Aorta (tissue), 5 donors: ENCODE measurements around the gene KIR3DL3. TPM values are rescaled to one million over a fixed set of nuclear protein-coding genes. Genes with fewer than 3 reads are reported as not detected.
"Not testable (repeated sequence)": the region's sequence is repeated elsewhere in the genome, so short reads cannot be mapped to it uniquely, and the experiment has no call there.

Experiments used
- ATAC-seq: fragments of 200-7000 bp; cut with Tn5 transposase; one replicate; pipeline ENCODE4 v1.9.1; 2022; ENCODE audit warnings: moderate library complexity; ENCODE audit not compliant: low FRiP score
- DNase-seq, 2 donors: peaks; one replicate each; pipeline ENCODE4 v3.0.0-alpha.2; 2020
- H3K27ac ChIP-seq, 2 donors: one replicate each; pipeline ENCODE4 v1.5.1; 2013; ENCODE audit warnings: low read length in 2 of 2, mild to moderate bottlenecking in 2 of 2, moderate library complexity in 2 of 2, control low read depth in 1 of 2, inconsistent platforms in 1 of 2, low read depth in 1 of 2
- H3K27me3 ChIP-seq, 2 donors: one replicate each; pipeline ENCODE4 v1.6.1; 2013; ENCODE audit warnings: control low read depth in 1 of 2, low read length in 1 of 2, mild to moderate bottlenecking in 1 of 2, moderate library complexity in 1 of 2; ENCODE audit not compliant: insufficient read depth in 2 of 2, control insufficient read depth in 1 of 2
- H3K36me3 ChIP-seq, 2 donors: one replicate each; pipeline ENCODE4 v1.6.1; 2013; ENCODE audit warnings: control low read depth in 1 of 2, low read length in 1 of 2, mild to moderate bottlenecking in 1 of 2; ENCODE audit not compliant: insufficient read depth in 2 of 2, control insufficient read depth in 1 of 2
- H3K4me1 ChIP-seq, 2 donors: one replicate each; pipeline ENCODE4 v1.6.1; 2013; ENCODE audit warnings: low read length in 2 of 2, control low read depth in 1 of 2, mild to moderate bottlenecking in 1 of 2, moderate library complexity in 1 of 2; ENCODE audit not compliant: insufficient read depth in 2 of 2, control insufficient read depth in 1 of 2
- H3K4me3 ChIP-seq, 2 donors: one replicate each; pipeline ENCODE4 v1.5.1; 2013; ENCODE audit warnings: low read length in 2 of 2, control low read depth in 1 of 2, mild to moderate bottlenecking in 1 of 2
- H3K9me3 ChIP-seq: one replicate; pipeline ENCODE4 v1.6.1; 2013; ENCODE audit warnings: mild to moderate bottlenecking, low read length; ENCODE audit not compliant: control insufficient read depth
- WGBS, 2 donors: extraction: QIAGEN DNeasy Blood & Tissue Kit; methylation state at CpG; one replicate each; pipeline ENCODE4 v1.1.7; 2013; 5-methylcytosine and 5-hydroxymethylcytosine counted together
- intact Hi-C, 2 donors: fragments of 100-400 bp; cut with DNase I; formaldehyde crosslinking; loops; one replicate each; pipeline versions ENCODE4 v1.14.2 to v1.15.0; 2022
- long read RNA-seq, 2 donors: library from polyadenylated mRNA; unstranded; transcript quantifications; one replicate each; pipeline ENCODE4 v2.0.0, GENCODE V29; 2020 to 2021
- polyA plus RNA-seq, 2 donors: library from polyadenylated mRNA; stranded (reverse); fragments of 200-250 nt; gene quantifications; one replicate each; pipeline ENCODE4 v1.2.3, GENCODE V29; 2013
- total RNA-seq, 2 donors: library from RNA; stranded (reverse); fragmentation: NEBNext Ultra II Directional; extraction: Animal tissue kit (Norgen Biotek cat#: 25700); gene quantifications; one replicate each; pipeline ENCODE4 v1.2.1, GENCODE V29; 2021
- donor health status: healthy with polysubstance abuse.
- donor health status: Bipolar disorder and iron deficiency.
- donor health status: DM: no; HTN: no; CAD: no.
- donor health status: DM: no; HTN: no; CAD: no.
- donor health status: DM: yes; HTN: yes; CAD: no.

Gene KIR3DL3
- total RNA-seq = not detected
- not detected for polyA plus RNA-seq
- long read RNA-seq, donor 1 = 0 reads
- long read RNA-seq, donor 2 = 0 reads

DNA sequence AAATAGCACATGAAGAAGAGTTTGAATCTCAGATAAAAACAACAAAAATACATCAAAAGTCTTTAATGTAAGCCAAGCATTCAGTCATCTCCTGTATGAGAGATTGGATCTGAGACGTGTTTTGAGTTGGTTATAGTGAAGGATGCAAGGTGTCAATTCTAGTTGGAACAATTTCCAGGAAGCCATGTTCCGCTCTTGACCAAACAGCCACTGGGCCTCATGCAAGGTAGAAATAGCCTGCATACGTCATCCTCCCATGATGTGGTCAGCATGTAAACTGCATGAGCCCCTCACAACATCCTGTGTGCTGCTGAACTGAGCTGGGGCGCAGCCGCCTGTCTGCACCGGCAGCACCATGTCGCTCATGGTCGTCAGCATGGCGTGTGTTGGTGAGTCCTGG is at the start of gene KIR3DL3:
Gene KIR3DL3, plus strand, starts transcription at position 301 of the 400 bp plus-strand sequence. Its CDS starts 55 bp downstream, at position 356.
- DNase-seq (no peak), ATAC-seq (no peak)
- 77 to 85% methylated on average over 9 of the region's 9 CpGs for WGBS, 2 donors
- Histone ChIP-seq H3K4me1 (no peaks in the 10 kb centered on the region), H3K27me3 (no peaks in the 10 kb centered on the region), H3K4me3 (no peak within 1 kb of the TSS), H3K27ac (no peak within 1 kb of the TSS), H3K9me3 (no peaks in the 10 kb centered on the region), H3K36me3 (no peaks in the 10 kb centered on the region)
- intact Hi-C loops = no loop called here

DNA sequence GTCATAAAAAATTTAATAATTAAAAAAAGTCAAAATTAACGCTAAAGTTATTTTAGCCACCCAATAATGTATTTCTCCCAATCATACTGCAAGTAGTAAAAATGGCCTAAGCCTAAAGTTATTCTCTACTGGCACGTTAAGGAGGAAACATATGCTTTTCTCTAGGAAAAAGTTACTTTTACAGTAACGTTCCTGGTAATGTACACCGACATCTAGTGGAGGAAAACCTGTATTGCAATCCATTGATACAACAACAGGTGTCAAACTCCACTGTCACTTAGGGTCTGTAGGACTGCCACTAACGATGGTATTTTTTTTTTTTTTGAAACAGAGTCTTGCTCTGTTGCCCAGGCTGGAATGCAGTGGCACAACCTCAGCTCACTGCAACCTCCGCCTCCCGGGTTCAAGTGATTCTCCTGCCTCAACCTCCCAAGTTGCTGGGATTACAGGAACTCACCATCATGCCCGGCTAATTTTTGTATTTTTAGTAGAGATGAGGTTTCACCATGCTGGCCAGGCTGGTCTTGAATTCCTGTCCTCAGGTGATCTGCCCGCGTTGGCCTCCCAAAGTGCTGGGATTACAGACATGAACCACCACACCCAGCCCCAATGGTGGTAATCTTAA is 47.9 kb upstream of the KIR3DL3 start:
- H3K27ac ChIP-seq, H3K36me3 ChIP-seq, ATAC-seq, H3K4me1 ChIP-seq, intact Hi-C loops, H3K27me3 ChIP-seq, DNase-seq, H3K9me3 ChIP-seq, H3K4me3 ChIP-seq: not testable (repeated sequence)
- WGBS, 2 donors = 24 to 28% methylated on average over 10 of the region's 10 CpGs

DNA sequence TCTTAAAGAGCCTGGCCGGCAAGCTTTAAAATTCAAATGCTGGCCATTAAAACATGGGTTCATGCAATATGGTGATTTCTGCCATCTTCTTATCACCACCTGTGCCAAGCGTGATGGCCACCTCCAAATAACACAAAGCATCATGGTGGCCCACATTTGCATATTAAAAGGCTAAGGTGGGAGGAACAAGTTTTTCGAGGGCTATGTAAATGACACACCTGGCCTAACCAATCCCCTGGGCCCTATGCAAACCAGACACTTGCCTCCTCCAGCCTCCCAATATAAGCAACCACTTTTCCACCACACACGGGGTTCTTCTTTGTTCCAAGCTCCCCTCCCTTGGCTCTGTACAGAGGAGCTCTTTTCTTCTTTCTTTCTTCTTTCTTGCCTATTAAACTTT is 47.0 kb upstream of the KIR3DL3 start:
- 49 to 62% methylated on average over 4 of the region's 4 CpGs for WGBS, 2 donors
- Histone ChIP-seq H3K27ac (no peak overlapping the region), H3K9me3 (no peaks in the 10 kb centered on the region), H3K4me1 (no peaks in the 10 kb centered on the region), H3K27me3 (no peaks in the 10 kb centered on the region), H3K4me3 (no peak overlapping the region), H3K36me3 (no peaks in the 10 kb centered on the region)
- intact Hi-C loops = no loop called here
- DNase-seq = no peak
- no peak for ATAC-seq

DNA sequence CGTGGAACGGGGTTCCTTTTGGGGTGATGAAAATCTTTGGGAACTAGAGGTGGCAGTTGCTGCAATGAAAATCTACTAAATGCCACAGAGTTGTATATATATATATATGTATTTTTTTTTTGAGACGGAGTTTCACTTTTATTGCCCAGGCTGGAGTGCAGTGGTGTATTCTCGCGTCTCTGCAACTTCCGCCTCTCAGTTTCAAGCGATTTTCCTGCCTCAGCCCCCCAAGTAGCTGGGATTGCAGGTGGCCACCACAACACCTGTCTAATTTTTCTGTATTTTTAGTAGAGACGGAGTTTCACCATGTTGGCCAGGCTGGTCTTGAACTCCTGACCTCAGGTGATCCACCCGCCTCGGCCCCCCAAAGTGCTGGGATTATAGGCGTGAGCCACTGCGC is 42.6 kb upstream of the KIR3DL3 start:
- H3K4me3 ChIP-seq, H3K4me1 ChIP-seq, ATAC-seq, DNase-seq, intact Hi-C loops, H3K36me3 ChIP-seq, H3K27me3 ChIP-seq, H3K27ac ChIP-seq, H3K9me3 ChIP-seq: not testable (repeated sequence)
- 78 to 83% methylated on average over 12 of the region's 12 CpGs for WGBS, 2 donors

DNA sequence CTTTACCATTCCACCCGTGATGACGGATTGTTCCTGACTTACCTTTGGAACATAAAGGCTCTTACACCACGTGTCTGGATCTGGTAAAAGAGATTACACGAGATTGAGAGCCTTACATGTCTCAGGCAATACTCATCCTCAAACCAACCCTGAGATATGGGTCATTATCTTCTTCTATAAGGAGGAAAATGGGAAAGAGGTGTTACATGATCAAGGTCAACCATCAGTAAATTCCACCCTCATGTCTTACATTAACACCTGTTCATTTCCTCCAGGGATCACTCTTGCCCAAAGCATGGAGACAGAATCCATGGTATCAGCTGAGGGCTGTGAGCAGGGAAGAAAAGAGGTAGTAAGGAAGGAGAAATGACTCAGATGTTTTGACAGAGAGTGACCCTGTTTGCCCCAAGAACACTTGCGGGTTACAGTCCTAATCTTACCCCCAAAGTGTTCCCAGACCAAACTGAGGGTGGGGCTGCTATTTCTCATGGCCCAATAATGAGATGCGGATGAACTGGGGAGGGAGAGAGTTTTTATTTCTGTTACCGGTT is 41.9 kb upstream of the KIR3DL3 start:
- H3K27ac ChIP-seq = no peak overlapping the region
- WGBS, 2 donors = 57 to 64% methylated on average over 7 of the region's 7 CpGs
- H3K4me1 ChIP-seq = no peaks in the 10 kb centered on the region
- no peaks in the 10 kb centered on the region for H3K36me3 ChIP-seq
- no peak for ATAC-seq
- DNase-seq = no peak
- H3K9me3 ChIP-seq = no peaks in the 10 kb centered on the region
- no peaks in the 10 kb centered on the region for H3K27me3 ChIP-seq
- H3K4me3 ChIP-seq = no peak overlapping the region
- intact Hi-C loops = no loop called here

DNA sequence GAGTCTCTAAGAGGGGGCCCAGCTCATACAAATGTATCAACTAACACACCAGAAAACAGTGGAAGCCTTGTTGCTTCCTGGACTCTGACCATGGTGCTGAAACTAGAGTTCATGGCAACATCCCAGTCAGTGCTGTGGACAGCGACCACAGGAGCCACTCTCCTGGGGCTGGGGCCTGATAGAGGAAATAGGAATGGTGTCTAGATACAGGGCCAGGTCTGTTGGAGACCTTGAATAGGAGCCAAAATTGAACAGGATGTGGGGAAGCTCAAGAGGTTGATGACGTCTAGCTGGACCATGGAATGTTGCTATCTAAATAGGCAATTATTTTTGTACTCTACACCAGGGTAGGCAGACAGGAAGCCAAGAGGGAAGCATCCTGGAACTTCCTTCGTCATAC is 39.7 kb upstream of the KIR3DL3 start:
- H3K9me3 ChIP-seq = no peaks in the 10 kb centered on the region
- DNase-seq (no peak), ATAC-seq (no peak)
- no peaks in the 10 kb centered on the region for H3K27me3 ChIP-seq
- H3K36me3 ChIP-seq = no peaks in the 10 kb centered on the region
- no peaks in the 10 kb centered on the region for H3K4me1 ChIP-seq
- WGBS, 2 donors = 27 to 28% methylated on average over 3 of the region's 3 CpGs
- H3K27ac ChIP-seq = no peak overlapping the region
- H3K4me3 ChIP-seq = no peak overlapping the region
- intact Hi-C loops = no loop called here

DNA sequence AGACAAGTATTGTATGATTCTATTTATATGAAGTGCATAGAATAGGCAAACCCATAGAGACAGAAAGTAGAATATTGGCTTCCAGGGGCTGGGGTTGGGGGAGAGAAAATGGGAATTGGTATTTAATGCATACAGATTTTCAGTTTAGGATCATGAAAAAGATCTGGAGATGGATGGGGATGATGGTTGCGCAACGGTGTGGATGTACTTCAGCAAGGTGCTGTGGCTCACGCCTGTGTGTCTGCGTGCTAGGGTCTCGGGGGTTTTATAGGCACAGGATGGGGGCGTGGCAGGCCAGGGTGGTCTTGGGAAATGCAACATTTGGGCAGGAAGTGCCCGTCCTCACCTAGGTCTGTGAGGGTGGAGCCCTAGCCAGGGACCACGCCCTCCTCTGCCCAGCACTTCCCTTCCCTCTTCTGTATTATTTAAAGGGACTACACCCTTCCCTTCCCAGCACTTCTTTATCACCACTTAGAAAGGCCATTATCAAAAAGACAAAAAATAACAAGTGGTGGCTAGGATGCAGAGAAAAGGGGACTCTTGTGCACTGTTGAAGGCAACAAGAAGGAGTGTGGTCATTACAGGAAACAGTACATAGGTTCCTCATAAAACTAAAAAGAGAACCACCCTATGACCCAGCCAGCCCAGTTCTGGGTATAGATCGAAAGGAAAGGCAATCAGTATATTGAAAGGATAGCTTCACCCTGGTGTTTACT is 32.5 kb upstream of the KIR3DL3 start:
- Histone ChIP-seq H3K27ac (no peak overlapping the region), H3K27me3 (no peaks in the 10 kb centered on the region)
- WGBS, 2 donors = 62 to 70% methylated on average over 9 of the region's 9 CpGs

DNA sequence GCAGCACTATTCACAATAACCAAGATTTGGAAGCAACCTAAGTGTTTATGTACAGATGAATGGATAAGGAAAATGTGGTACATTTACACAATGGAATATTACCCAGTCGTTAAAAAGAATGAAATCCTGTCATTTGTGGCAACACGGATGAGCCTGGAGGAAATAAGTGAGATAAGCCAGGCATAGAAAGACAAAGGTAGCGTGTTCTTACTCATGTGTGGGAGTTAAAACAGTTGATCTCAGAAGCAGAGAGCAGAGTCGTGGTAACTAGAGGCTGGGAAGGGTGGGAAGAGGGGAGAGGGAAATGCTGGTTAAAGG is 32.0 kb upstream of the KIR3DL3 start:
- Histone ChIP-seq H3K36me3 (no peaks in the 10 kb centered on the region), H3K4me1 (no peaks in the 10 kb centered on the region), H3K9me3 (no peaks in the 10 kb centered on the region), H3K27me3 (no peaks in the 10 kb centered on the region), H3K27ac (no peak overlapping the region), H3K4me3 (no peak overlapping the region)
- no peak for ATAC-seq
- intact Hi-C loops = no loop called here
- WGBS, 2 donors = 64 to 67% methylated on average over 4 of the region's 4 CpGs
- no peak for DNase-seq

More for the DNA sequence above, 32.5 kb upstream of the KIR3DL3 start:
- no peak for ATAC-seq
- no peaks in the 10 kb centered on the region for H3K36me3 ChIP-seq
- H3K9me3 ChIP-seq = no peaks in the 10 kb centered on the region
- intact Hi-C loops = no loop called here
- no peak overlapping the region for H3K4me3 ChIP-seq
- no peak for DNase-seq
- H3K4me1 ChIP-seq = no peaks in the 10 kb centered on the region

DNA sequence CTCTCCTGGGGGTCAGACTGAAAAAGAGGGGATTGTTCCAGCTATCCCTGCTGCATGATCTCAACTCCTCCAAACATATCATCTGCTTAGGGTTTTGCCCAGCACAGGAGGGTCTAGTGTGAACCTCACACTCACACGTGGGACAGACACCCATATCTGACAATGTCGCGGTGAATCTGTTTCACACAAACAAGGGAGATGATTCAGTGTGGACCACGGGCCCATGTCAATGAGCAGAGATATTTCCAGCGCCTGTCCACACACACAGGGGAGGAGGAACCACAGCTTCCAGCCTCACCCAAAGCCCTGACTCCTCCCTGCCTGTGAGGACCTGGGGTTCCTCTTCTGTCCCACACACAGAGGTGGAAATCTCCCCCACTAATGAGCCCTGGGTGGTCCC is 29.6 kb upstream of the KIR3DL3 start:
- no peaks in the 10 kb centered on the region for H3K36me3 ChIP-seq
- no peak for DNase-seq
- no peaks in the 10 kb centered on the region for H3K4me1 ChIP-seq
- no peak overlapping the region for H3K27ac ChIP-seq
- H3K9me3 ChIP-seq = no peaks in the 10 kb centered on the region
- H3K27me3 ChIP-seq = no peaks in the 10 kb centered on the region
- 78% methylated on average over 5 of the region's 5 CpGs for WGBS, 2 donors
- H3K4me3 ChIP-seq = no peak overlapping the region
- no peak for ATAC-seq
- intact Hi-C loops = no loop called here
